Spleen (tissue), 11 donors: ENCODE data around the gene MLKL. TPM values are rescaled to one million over a fixed set of nuclear protein-coding genes. Genes with fewer than 3 reads are reported as not detected.
"Not testable (repeated sequence)": the region's sequence is repeated elsewhere in the genome, so short reads cannot be mapped to it uniquely, and the experiment has no call there.

Source experiments
- DNase-seq: peaks from one replicate; pipeline ENCODE4 v3.0.0-alpha.2; 2020
- H3K27ac ChIP-seq, 8 donors: fragments of 200-600 bp; sonication (generic) in 7 of 8; 1 replicate in 4 of 8; 2 replicates in 4 of 8; pipeline versions ENCODE4 v1.5.0 to v1.8.0; 2016 to 2021; ENCODE audit warnings: inconsistent platforms in 4 of 8, mild to moderate bottlenecking in 4 of 8, moderate library complexity in 1 of 8
- H3K27me3 ChIP-seq, 7 donors: fragments of 200-600 bp; sonication (generic) in 6 of 7; replicated peaks in 1 of 7; 1 replicate in 4 of 7; 2 replicates in 3 of 7; pipeline versions ENCODE4 v1.5.0 to v1.8.0; 2016 to 2021; ENCODE audit warnings: inconsistent platforms in 3 of 7, mild to moderate bottlenecking in 1 of 7
- H3K36me3 ChIP-seq, 6 donors: fragments of 200-600 bp; sonication (generic) in 5 of 6; 1 replicate in 4 of 6; 2 replicates in 2 of 6; pipeline versions ENCODE4 v1.5.0 to v1.8.0; 2016 to 2021; ENCODE audit warnings: inconsistent platforms in 2 of 6
- H3K4me1 ChIP-seq, 6 donors: fragments of 200-600 bp; sonication (generic) in 5 of 6; 1 replicate in 3 of 6; 2 replicates in 3 of 6; pipeline versions ENCODE4 v1.5.0 to v1.8.0; 2016 to 2021; ENCODE audit warnings: inconsistent platforms in 3 of 6
- H3K4me3 ChIP-seq, 8 donors: fragments of 200-600 bp; sonication (generic) in 7 of 8; 1 replicate in 4 of 8; 2 replicates in 4 of 8; pipeline versions ENCODE4 v1.5.0 to v1.8.0; 2016 to 2021; ENCODE audit warnings: inconsistent platforms in 4 of 8, mild to moderate bottlenecking in 4 of 8, moderate library complexity in 2 of 8
- H3K9me3 ChIP-seq, 8 donors: fragments of 200-600 bp; sonication (generic) in 7 of 8; 1 replicate in 4 of 8; 2 replicates in 4 of 8; pipeline versions ENCODE4 v1.5.0 to v1.8.0; 2016 to 2021; ENCODE audit warnings: inconsistent platforms in 4 of 8
- CTCF ChIP-seq, 11 experiments: fragments of 200-600 bp in 7 of 11; fragments of 450-650 bp in 4 of 11; sonication (generic) in 4 of 11; IDR thresholded peaks in 8 of 11; conservative IDR thresholded peaks in 3 of 11; 1 replicate in 7 of 11; 2 replicates in 4 of 11; pipeline versions ENCODE4 v1.4.0 to v1.8.0; 2016 to 2021; ENCODE audit warnings: antibody characterized with exemption in 11 of 11, inconsistent platforms in 4 of 11, mild to moderate bottlenecking in 1 of 11
- POLR2A ChIP-seq, 3 donors: fragments of 450-650 bp; IDR thresholded peaks; one replicate each; pipeline ENCODE4 v1.5.1; 2017; ENCODE audit warnings: antibody characterized with exemption in 3 of 3, mild to moderate bottlenecking in 1 of 3
- POLR2AphosphoS5 ChIP-seq, 3 donors: sonication (generic); formaldehyde crosslinking; IDR thresholded peaks; one replicate each; pipeline ENCODE4 v1.5.1; 2017; ENCODE audit warnings: antibody characterized with exemption in 3 of 3
- WGBS, 5 donors: extraction: QIAGEN DNeasy Blood & Tissue Kit in 3 of 5; methylation state at CpG; one replicate each; pipeline versions ENCODE4 v1.1.5 to v1.1.7; 2013 to 2018; 5-methylcytosine and 5-hydroxymethylcytosine counted together
- intact Hi-C: fragments of 100-400 bp; cut with DNase I; formaldehyde crosslinking; loops from one replicate; pipeline ENCODE4 v1.15.0; 2023; ENCODE audit warnings: low total_unique reads
- polyA plus RNA-seq, 3 donors: library from polyadenylated mRNA; stranded (reverse); fragments of 200-250 nt; gene quantifications; one replicate each; pipeline ENCODE4 v1.2.1, GENCODE V29; 2013
- total RNA-seq, 7 donors: library from RNA; depleted of rRNA in 3 of 7; stranded (reverse); fragments of >200 nt in 3 of 7; fragmentation: NEBNext Ultra II Directional in 4 of 7; extraction: Animal tissue kit (Norgen Biotek cat#: 25700) in 4 of 7; gene quantifications; one replicate each; pipeline versions ENCODE4 v1.1.0 to v1.2.1, GENCODE V29; 2016 to 2021
- donor health status: healthy with polysubstance abuse.
- donor health status: DM: no; HTN: no; CAD: no; lungs with moderate emphysema.
- donor health status: DM: no; HTN: no; CAD: no.
- donor health status: Bipolar disorder and iron deficiency.
- donor health status: healthy.
- donor health status: DM: no; HTN: no; CAD: no.
- donor health status: DM: yes; HTN: yes; CAD: no.

Gene MLKL
- total and polyA plus RNA-seq, 10 donors = 21.4 to 69.6 (median 50.5) TPM

DNA sequence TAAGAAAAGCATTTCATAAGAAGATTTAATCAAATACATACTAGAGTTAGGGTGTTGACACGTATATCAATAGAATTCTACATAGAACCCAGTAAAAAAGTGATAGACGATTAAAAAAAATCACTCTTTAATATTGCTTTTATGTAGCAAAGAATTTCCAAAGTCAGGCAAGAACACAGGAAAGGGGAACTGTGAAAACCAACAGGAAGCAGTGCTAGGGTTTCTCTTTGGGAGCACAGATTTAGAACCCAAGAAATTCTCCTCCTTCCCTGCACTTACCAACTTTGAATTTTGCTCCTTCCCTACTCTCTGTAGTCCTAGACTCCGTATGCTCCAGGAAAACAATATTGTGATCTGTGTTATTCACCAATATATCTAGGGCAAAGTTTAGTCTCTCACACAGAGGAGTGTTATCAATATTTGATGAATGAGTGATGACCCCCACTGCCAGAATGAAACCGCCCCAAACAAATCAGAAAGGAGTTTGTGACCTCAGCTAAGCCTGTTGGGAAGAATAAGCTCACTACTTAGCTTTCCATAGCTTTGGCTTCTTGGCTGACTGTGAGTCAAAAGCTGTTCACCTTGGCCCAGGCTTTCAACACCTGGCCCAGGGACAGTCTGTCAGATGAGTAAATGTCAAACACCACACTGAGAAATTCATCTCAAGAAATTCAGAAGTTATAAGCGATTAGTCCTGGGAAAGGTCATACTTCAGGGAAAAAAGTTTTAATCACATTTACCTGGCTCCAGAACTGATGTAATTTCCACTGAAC lies 42.6 kb downstream of the MLKL start:
- no peaks in the 10 kb centered on the region for H3K27me3 ChIP-seq

GRCh38 chr16:74654536-74655050 lies 46.1 kb downstream of the MLKL start:
- no peaks in the 10 kb centered on the region for H3K9me3 ChIP-seq
- 95 to 97% (median 96%) methylated on average over 3 of the region's 3 CpGs for WGBS, 5 donors
- H3K27ac ChIP-seq = no peak overlapping the region
- H3K4me3 ChIP-seq = no peak overlapping the region
- H3K4me1 ChIP-seq = peaks cover 0 to 80% (median 30%) of the 10 kb centered on the region in 6 donors
- DNase-seq = no peak
- TF ChIP-seq POLR2A (IDR thresholded peaks at IDR 0.05) (no peak), CTCF (IDR thresholded peaks at IDR 0.05 in 8 of 11, conservative IDR thresholded peaks at IDR 0.05 in 3 of 11) (no peak), POLR2AphosphoS5 (IDR thresholded peaks at IDR 0.05) (no peak)
- no peaks in the 10 kb centered on the region for H3K27me3 ChIP-seq
- peaks cover 0 to 98% (median 46%) of the 10 kb centered on the region in 6 donors for H3K36me3 ChIP-seq
- intact Hi-C loops = no loop called here

More for the DNA sequence above, 42.6 kb downstream of the MLKL start:
- H3K4me1 ChIP-seq = peaks cover 0 to 94% (median 51%) of the 10 kb centered on the region in 6 donors
- H3K36me3 ChIP-seq = peaks cover 0 to 97% (median 45%) of the 10 kb centered on the region in 6 donors
- no peak overlapping the region for H3K4me3 ChIP-seq
- H3K27ac ChIP-seq = peak overlapping the region in 1 of 8 donors; percentile 9
- intact Hi-C loops = no loop called here
- DNase-seq = no peak
- WGBS, 5 donors = 61 to 72% (median 64%) methylated on average over 5 of the region's 5 CpGs
- TF ChIP-seq POLR2A (IDR thresholded peaks at IDR 0.05) (no peak), CTCF (IDR thresholded peaks at IDR 0.05 in 8 of 11, conservative IDR thresholded peaks at IDR 0.05 in 3 of 11) (no peak), POLR2AphosphoS5 (IDR thresholded peaks at IDR 0.05) (no peak)
- no peaks in the 10 kb centered on the region for H3K9me3 ChIP-seq

GRCh38 chr16:74652883-74653282 lies 47.8 kb downstream of the MLKL start:
- DNase-seq, H3K4me3 ChIP-seq, H3K27me3 ChIP-seq, H3K27ac ChIP-seq, intact Hi-C loops, H3K9me3 ChIP-seq: not testable (repeated sequence)
- H3K4me1 ChIP-seq = peaks cover 0 to 63% (median 13%) of the 10 kb centered on the region in 6 donors
- 93 to 100% (median 96%) methylated on average over 2 of the region's 2 CpGs for WGBS, 5 donors
- H3K36me3 ChIP-seq = peaks cover 4 to 98% (median 52%) of the 10 kb centered on the region in 6 donors

- peaks cover 5 to 98% (median 54%) of the 10 kb centered on the region in 6 donors for H3K36me3 ChIP-seq
Measured at GRCh38 chr16:74652249-74652648, 48.4 kb downstream of the MLKL start.

More at GRCh38 chr16:74652249-74652648, 48.4 kb downstream of the MLKL start:
- Histone ChIP-seq H3K4me1 (peaks cover 0 to 57% (median 9%) of the 10 kb centered on the region in 6 donors), H3K27ac (no peak overlapping the region), H3K9me3 (no peaks in the 10 kb centered on the region), H3K4me3 (no peak overlapping the region), H3K27me3 (no peaks in the 10 kb centered on the region)
- intact Hi-C loops = no loop called here
- WGBS, 5 donors = 70 to 92% (median 84%) methylated on average over 1 of the region's 1 CpG
- DNase-seq = no peak
- no peak for TF ChIP-seq POLR2AphosphoS5 (IDR thresholded peaks at IDR 0.05)
- TF ChIP-seq CTCF (IDR thresholded peaks at IDR 0.05 in 8 of 11, conservative IDR thresholded peaks at IDR 0.05 in 3 of 11) = no peak
- TF ChIP-seq POLR2A (IDR thresholded peaks at IDR 0.05) = no peak
